ENCODE data around the gene NOS3.
A peak's percentile ranks its signal among the peaks of the same experiment; 100 is the strongest.

The NOS3 gene

DNA sequence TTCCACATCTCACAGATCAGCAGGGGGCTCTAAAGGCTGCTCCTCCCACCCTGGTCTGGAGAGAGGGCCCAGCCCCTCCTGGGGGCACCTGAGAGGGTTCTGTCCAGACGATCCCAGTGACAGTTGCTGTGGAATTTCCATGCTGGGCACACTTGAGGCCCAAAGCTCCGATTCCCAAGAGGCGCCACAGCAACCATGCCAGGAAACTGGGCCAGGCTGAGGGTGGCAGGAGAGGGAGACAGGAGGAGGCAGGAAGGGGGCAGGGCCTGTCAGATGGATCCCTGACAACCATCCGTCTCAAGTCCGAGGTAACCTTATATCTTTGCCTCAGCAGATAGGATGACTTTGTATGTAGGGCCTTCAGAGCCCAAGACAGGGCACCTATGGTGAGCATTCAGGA lies 4.3 kb upstream of the NOS3 start:
- TF ChIP-seq, protein P1, sequence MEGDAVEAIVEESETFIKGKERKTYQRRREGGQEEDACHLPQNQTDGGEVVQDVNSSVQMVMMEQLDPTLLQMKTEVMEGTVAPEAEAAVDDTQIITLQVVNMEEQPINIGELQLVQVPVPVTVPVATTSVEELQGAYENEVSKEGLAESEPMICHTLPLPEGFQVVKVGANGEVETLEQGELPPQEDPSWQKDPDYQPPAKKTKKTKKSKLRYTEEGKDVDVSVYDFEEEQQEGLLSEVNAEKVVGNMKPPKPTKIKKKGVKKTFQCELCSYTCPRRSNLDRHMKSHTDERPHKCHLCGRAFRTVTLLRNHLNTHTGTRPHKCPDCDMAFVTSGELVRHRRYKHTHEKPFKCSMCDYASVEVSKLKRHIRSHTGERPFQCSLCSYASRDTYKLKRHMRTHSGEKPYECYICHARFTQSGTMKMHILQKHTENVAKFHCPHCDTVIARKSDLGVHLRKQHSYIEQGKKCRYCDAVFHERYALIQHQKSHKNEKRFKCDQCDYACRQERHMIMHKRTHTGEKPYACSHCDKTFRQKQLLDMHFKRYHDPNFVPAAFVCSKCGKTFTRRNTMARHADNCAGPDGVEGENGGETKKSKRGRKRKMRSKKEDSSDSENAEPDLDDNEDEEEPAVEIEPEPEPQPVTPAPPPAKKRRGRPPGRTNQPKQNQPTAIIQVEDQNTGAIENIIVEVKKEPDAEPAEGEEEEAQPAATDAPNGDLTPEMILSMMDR (IDR thresholded peaks at IDR 0.05; ENCODE audit: extremely low read depth, missing control alignments): no peak
- DNase-seq (ENCODE audit: low spot score): no peak

DNA sequence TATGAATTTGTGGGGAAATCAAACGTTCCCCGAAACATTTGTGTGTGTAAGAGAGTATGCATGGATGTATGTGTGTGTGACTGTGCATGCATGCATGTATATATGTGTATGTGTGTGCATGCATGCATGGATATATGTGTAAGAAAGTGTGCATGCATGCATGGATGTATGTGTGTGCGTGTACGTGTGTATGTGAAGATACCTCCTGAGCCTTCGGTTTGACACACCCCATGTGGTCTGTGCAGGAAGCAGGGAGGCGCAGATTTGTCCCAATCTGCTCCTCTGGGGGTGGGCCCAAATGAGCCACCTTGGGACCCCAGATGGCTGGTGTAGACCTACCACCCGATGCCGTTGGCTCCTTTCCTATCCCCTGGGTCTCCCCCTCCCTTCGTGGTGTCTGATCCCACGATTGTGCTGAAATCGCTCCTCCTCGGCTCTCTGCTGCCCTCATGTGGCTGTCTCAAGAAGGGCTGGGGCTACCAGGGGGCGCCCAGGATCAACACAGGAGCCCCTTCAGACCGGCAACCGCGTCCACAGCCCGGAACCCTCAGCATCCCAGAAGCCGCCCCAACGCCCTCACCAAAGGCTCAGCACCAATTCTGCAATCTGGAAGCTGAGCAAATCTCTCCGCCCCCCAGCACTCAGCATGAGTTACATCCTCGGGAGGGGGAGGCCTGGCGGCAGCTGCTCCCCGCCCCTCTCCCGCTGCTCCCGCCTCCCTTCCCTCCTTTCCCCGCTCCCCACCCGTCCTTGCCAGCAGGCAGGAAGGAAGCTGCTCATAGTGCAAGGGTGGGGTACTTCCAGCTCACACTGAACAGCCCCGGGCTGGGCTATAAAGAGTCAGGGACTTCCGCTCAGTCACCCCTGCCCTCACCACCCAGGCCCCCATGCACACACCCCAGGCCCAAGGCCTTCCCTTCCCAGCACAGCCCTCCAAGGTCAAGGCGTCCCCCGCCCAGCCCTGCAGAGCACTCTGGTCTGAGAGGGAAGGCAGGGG lies 2.3 kb upstream of the NOS3 start:
- DNase-seq (ENCODE audit: low spot score): peak; percentile 83
- TF ChIP-seq, protein P1 (IDR thresholded peaks at IDR 0.05; ENCODE audit: extremely low read depth, missing control alignments): peak; percentile 72

DNA sequence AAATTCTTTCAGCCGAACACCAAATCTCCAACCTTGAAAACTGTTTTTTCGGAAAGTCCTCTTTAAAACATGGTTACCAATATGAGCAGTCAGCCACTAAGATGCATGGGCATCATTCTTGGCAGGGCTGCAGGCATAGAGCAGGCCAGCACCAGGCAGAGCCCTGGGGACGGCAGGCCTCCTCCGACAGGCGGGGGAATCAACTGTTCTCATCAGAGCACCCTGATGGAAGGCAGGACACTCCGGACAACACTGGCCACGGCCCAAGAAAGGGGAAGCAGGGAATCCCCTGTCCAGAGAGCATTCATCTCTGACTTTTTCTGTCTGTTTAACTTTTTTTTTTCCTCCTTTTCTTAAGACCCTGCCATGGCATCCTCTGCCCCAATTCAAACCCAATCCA lies 1.4 kb upstream of the NOS3 start:
- no peak for DNase-seq (ENCODE audit: low spot score)
- TF ChIP-seq, protein P1 (IDR thresholded peaks at IDR 0.05; ENCODE audit: extremely low read depth, missing control alignments): no peak

DNA sequence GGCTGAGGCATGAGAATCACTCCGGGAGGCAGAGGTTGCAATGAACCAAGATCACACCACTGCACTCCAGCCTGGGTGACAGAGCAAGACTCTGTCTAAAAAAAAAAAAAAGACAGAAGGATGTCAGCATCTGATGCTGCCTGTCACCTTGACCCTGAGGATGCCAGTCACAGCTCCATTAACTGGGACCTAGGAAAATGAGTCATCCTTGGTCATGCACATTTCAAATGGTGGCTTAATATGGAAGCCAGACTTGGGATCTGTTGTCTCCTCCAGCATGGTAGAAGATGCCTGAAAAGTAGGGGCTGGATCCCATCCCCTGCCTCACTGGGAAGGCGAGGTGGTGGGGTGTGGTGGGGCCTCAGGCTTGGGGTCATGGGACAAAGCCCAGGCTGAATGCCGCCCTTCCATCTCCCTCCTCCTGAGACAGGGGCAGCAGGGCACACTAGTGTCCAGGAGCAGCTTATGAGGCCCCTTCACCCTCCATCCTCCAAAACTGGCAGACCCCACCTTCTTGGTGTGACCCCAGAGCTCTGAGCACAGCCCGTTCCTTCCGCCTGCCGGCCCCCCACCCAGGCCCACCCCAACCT lies 1.3 kb downstream of the NOS3 start:
- TF ChIP-seq, protein P1 (IDR thresholded peaks at IDR 0.05; ENCODE audit: extremely low read depth, missing control alignments): no peak
- no peak for DNase-seq (ENCODE audit: low spot score)

DNA sequence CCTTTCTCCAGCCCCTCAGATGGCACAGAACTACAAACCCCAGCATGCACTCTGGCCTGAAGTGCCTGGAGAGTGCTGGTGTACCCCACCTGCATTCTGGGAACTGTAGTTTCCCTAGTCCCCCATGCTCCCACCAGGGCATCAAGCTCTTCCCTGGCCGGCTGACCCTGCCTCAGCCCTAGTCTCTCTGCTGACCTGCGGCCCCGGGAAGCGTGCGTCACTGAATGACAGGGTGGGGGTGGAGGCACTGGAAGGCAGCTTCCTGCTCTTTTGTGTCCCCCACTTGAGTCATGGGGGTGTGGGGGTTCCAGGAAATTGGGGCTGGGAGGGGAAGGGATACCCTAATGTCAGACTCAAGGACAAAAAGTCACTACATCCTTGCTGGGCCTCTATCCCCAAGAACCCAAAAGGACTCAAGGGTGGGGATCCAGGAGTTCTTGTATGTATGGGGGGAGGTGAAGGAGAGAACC lies 2.1 kb downstream of the NOS3 start:
- DNase-seq (ENCODE audit: low spot score): no peak
- TF ChIP-seq, protein P1 (IDR thresholded peaks at IDR 0.05; ENCODE audit: extremely low read depth, missing control alignments): no peak

DNA sequence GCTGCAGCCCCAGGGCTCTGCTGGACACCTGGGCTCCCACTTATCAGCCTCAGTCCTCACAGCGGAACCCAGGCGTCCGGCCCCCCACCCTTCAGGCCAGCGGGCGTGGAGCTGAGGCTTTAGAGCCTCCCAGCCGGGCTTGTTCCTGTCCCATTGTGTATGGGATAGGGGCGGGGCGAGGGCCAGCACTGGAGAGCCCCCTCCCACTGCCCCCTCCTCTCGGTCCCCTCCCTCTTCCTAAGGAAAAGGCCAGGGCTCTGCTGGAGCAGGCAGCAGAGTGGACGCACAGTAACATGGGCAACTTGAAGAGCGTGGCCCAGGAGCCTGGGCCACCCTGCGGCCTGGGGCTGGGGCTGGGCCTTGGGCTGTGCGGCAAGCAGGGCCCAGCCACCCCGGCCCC lies 2.7 kb downstream of the NOS3 start:
- no peak for DNase-seq (ENCODE audit: low spot score)

More for the DNA sequence above, 2.7 kb downstream of the NOS3 start:
- TF ChIP-seq, protein P1 (IDR thresholded peaks at IDR 0.05; ENCODE audit: extremely low read depth, missing control alignments): no peak

All from GM20000 (cell line).